Endothelial cell of umbilical vein (primary cell): ENCODE measurements around the gene ONECUT2. TPM values are rescaled to one million over a fixed set of nuclear protein-coding genes. Genes with fewer than 3 reads are reported as not detected.

Source experiments
- BruUV-seq: library from RNA; stranded (reverse); fragments of 400-500 nt; replicated peaks from 2 replicates; lab custom pipeline; 2021; lab: Mats Ljungman, UMichigan
- CTCF ChIA-PET: fragments of 300-600, 350-600 bp; sonication (Branson Sonifier 250); formaldehyde crosslinking; loops from one replicate; lab custom pipeline; 2021; ENCODE audit warnings: antibody characterized with exemption, inconsistent platforms; lab: Charles Lee
- POLR2A ChIA-PET: fragments of 300-600, 350-600 bp; sonication (Branson Sonifier 250); formaldehyde crosslinking; loops from one replicate; lab custom pipeline; 2021; ENCODE audit warnings: antibody characterized with exemption, inconsistent platforms; lab: Charles Lee
- DNase-seq: peaks from one replicate; pipeline ENCODE4 v3.0.0-alpha.2; 2011; ENCODE audit warnings: low read depth, low spot score
- FAIRE-seq: peaks from 2 replicates; lab custom pipeline; 2011; peaks lifted over from hg19 to GRCh38; lab: Jason Lieb, UNC
- H2AFZ ChIP-seq: 2 replicates; pipeline ENCODE4 v1.6.0; 2012; ENCODE audit warnings: low read depth, low read length, control low read depth, inconsistent platforms
- H3K27ac ChIP-seq: 2 replicates; pipeline ENCODE4 v1.5.1; 2011; ENCODE audit warnings: low read depth, mild to moderate bottlenecking, control low read depth, low read length, moderate library complexity; ENCODE audit not compliant: insufficient read depth
- H3K27me3 ChIP-seq, 2 experiments: 2 replicates each; pipeline versions ENCODE4 v1.6.0 to v1.6.1; 2011; ENCODE audit warnings: low read length in 2 of 2, mixed read lengths in 1 of 2; ENCODE audit not compliant: control insufficient read depth in 2 of 2, insufficient read depth in 2 of 2
- H3K36me3 ChIP-seq, 2 experiments: 2 replicates in 1 of 2; 3 replicates in 1 of 2; pipeline ENCODE4 v1.5.1; 2011; ENCODE audit warnings: low read length in 2 of 2, mild to moderate bottlenecking in 1 of 2, moderate library complexity in 1 of 2; ENCODE audit not compliant: control insufficient read depth in 2 of 2, insufficient read depth in 2 of 2; ENCODE audit errors: extremely low read depth in 1 of 2
- H3K4me1 ChIP-seq: 3 replicates; pipeline ENCODE4 v1.5.1; 2011; ENCODE audit warnings: mild to moderate bottlenecking, low read length; ENCODE audit not compliant: control insufficient read depth, insufficient read depth; ENCODE audit errors: extremely low read depth
- H3K4me2 ChIP-seq: 2 replicates; pipeline ENCODE4 v1.6.1; 2011; ENCODE audit warnings: low read length, control low read depth, mixed read lengths; ENCODE audit not compliant: insufficient read depth
- H3K4me3 ChIP-seq, 3 experiments: fragments of 200-600 bp in 1 of 3; sonication (generic), shearing (Covaris generic) in 1 of 3; replicated peaks in 1 of 3; 2 replicates each; pipeline ENCODE4 v1.5.1; 2011 to 2016; ENCODE audit warnings: control low read depth in 3 of 3, low read length in 3 of 3, mild to moderate bottlenecking in 2 of 3, inconsistent platforms in 1 of 3, low read depth in 1 of 3, moderate library complexity in 1 of 3; ENCODE audit not compliant: insufficient read depth in 1 of 3
- H3K79me2 ChIP-seq: 2 replicates; pipeline ENCODE4 v1.6.0; 2012; ENCODE audit warnings: low read length, inconsistent platforms; ENCODE audit not compliant: control insufficient read depth, insufficient read depth
- H3K9ac ChIP-seq: replicated peaks from 2 replicates; pipeline ENCODE3; 2011; ENCODE audit warnings: low read length, control low read depth; ENCODE audit not compliant: insufficient read depth; ENCODE audit errors: extremely low read depth
- H3K9me1 ChIP-seq: replicated peaks from 3 replicates; pipeline ENCODE4 v1.6.0; 2011; ENCODE audit warnings: mild to moderate bottlenecking, low read length; ENCODE audit not compliant: control insufficient read depth, insufficient read depth; ENCODE audit errors: extremely low read depth
- H3K9me3 ChIP-seq: replicated peaks from 2 replicates; pipeline ENCODE4 v1.5.1; 2012; ENCODE audit warnings: low read length, inconsistent platforms; ENCODE audit not compliant: control insufficient read depth, insufficient read depth
- H4K20me1 ChIP-seq: replicated peaks from 2 replicates; pipeline ENCODE3; 2011; ENCODE audit warnings: mild to moderate bottlenecking, low read length; ENCODE audit not compliant: control insufficient read depth, insufficient read depth; ENCODE audit errors: extremely low read depth
- EZH2 ChIP-seq: IDR thresholded peaks from 2 replicates; pipeline ENCODE4 v1.6.1; 2012; ENCODE audit warnings: borderline replicate concordance, low read depth, mild to moderate bottlenecking, moderate library complexity, low read length, inconsistent platforms; ENCODE audit not compliant: severe bottlenecking
- JUN ChIP-seq: IDR thresholded peaks from 2 replicates; pipeline ENCODE4 v1.6.1; 2011; ENCODE audit warnings: borderline replicate concordance, low read depth; ENCODE audit not compliant: insufficient read length, insufficient read depth
- MYC ChIP-seq: IDR thresholded peaks from one replicate; pipeline ENCODE4 v1.6.1; 2011; ENCODE audit warnings: mild to moderate bottlenecking, low read depth, low read length
- POLR2AphosphoS5 ChIP-seq: IDR thresholded peaks from 2 replicates; pipeline ENCODE4 v1.6.1; 2012; ENCODE audit warnings: low read depth, mild to moderate bottlenecking, control low read depth, low read length, moderate library complexity; ENCODE audit not compliant: insufficient read depth
- dilution Hi-C: fragments of 300-500 bp; cut with MboI; formaldehyde crosslinking; loops from one replicate; pipeline ENCODE4 v1.15.0; 2019; ENCODE audit warnings: low sequenced_read_pairs; ENCODE audit not compliant: extremely low pct_ligation_motif_present
- intact Hi-C: fragments of 100-400 bp; cut with micrococcal nuclease; formaldehyde crosslinking; loops from one replicate; pipeline ENCODE4 v1.10.0; 2022
- polyA plus RNA-seq, 4 experiments: library from polyadenylated mRNA; depleted of rRNA in 3 of 4; stranded (reverse) in 3 of 4; unstranded in 1 of 4; fragments of >200 nt; gene quantifications; 2 replicates each; pipeline versions ENCODE4 v1.2.1 to v1.2.3, GENCODE V29; 2011 to 2012; ENCODE audit warnings: missing spikeins in 1 of 4
- total RNA-seq: library from RNA; stranded (reverse); gene quantifications from 2 replicates; pipeline ENCODE4 v1.2.3, GENCODE V29; 2021

The ONECUT2 gene
- total and polyA plus RNA-seq, 2 donors (not counting 3 experiments of a cell fraction or from before 2014, with no cell fraction given): 0.01 to 0.62 TPM

- H2AFZ ChIP-seq: no peak overlapping the region
- H3K9me1 ChIP-seq: no peaks in the 10 kb centered on the region
- H3K9ac ChIP-seq: no peak overlapping the region
- DNase-seq (no peak), FAIRE-seq (no peak)
- intact Hi-C loops: loop anchor here (1.0 to 5.0 kb wide), 3 partner anchors 29 to 691 kb away; partner anchors contain the start of gene ST8SIA3
- H3K27me3 ChIP-seq: peaks cover 82 to 89% of the 10 kb centered on the region in 2 experiments
- dilution Hi-C loops: no loop called here
- peaks cover 9% of the 10 kb centered on the region for H3K4me1 ChIP-seq
- H3K27ac ChIP-seq: no peak overlapping the region
- BruUV-seq: no TSS peak
- H3K4me3 ChIP-seq: no peak overlapping the region
- no peaks in the 10 kb centered on the region for H4K20me1 ChIP-seq
- ChIA-PET POLR2A (no interaction called here), CTCF (interaction anchor here (1.0 kb wide), 1 partner anchor 690 kb away, joined by 5 read pairs; no protein-coding TSS in a partner anchor)
- H3K9me3 ChIP-seq: no peaks in the 10 kb centered on the region
- H3K4me2 ChIP-seq: no peak overlapping the region
- H3K36me3 ChIP-seq: no peaks in the 10 kb centered on the region
- TF ChIP-seq EZH2 (peak; percentile 92), POLR2AphosphoS5 (no peak), MYC (no peak)
- H3K79me2 ChIP-seq: no peaks in the 10 kb centered on the region
Observed at GRCh38 chr18:57439985-57440330, 4.8 kb downstream of the ONECUT2 start.

GRCh38 chr18:57440331-57441070, 5.3 kb downstream of the ONECUT2 start:
- no peaks in the 10 kb centered on the region for H3K9me1 ChIP-seq
- H3K27me3 ChIP-seq: peaks cover 82 to 93% of the 10 kb centered on the region in 2 experiments
- no peak overlapping the region for H2AFZ ChIP-seq
- no peak overlapping the region for H3K4me3 ChIP-seq
- no peak overlapping the region for H3K27ac ChIP-seq
- no TSS peak for BruUV-seq
- ChIA-PET POLR2A (no interaction called here), CTCF (interaction anchor here (0.7 to 1.0 kb wide), 2 partner anchors 571 to 690 kb away, joined by 3 to 5 read pairs; no protein-coding TSS in a partner anchor)
- H3K9ac ChIP-seq: no peak overlapping the region
- intact Hi-C loops (no loop called here), dilution Hi-C loops (no loop called here)
- no peak for DNase-seq
- no peak overlapping the region for H3K4me2 ChIP-seq
- H4K20me1 ChIP-seq: no peaks in the 10 kb centered on the region
- no peaks in the 10 kb centered on the region for H3K9me3 ChIP-seq
- peaks cover 9% of the 10 kb centered on the region for H3K4me1 ChIP-seq
- no peaks in the 10 kb centered on the region for H3K79me2 ChIP-seq
- TF ChIP-seq JUN (no peak), MYC (no peak), EZH2 (peak; percentile 89)
- FAIRE-seq: no peak
- no peaks in the 10 kb centered on the region for H3K36me3 ChIP-seq
